Nephron progenitor cell (in vitro differentiated cells): ENCODE data around the gene RTBDN.
A peak's percentile ranks its signal among the peaks of the same experiment; 100 is the strongest.

Experiments
- DNase-seq: peaks from one replicate; pipeline ENCODE4 v3.0.0; 2021
- H3K27ac Mint-ChIP-seq: 2 replicates; pipeline ENCODE4 v1.8.0; 2021; ENCODE audit warnings: mild to moderate bottlenecking, moderate library complexity, mixed read lengths
- H3K27me3 Mint-ChIP-seq: 2 replicates; pipeline ENCODE4 v1.8.0; 2021; ENCODE audit warnings: mild to moderate bottlenecking, low read depth, mixed read lengths; ENCODE audit not compliant: poor library complexity
- H3K36me3 Mint-ChIP-seq: 2 replicates; pipeline ENCODE4 v1.8.0; 2021; ENCODE audit warnings: low read depth, mixed read lengths
- H3K4me1 Mint-ChIP-seq: 2 replicates; pipeline ENCODE4 v1.8.0; 2021; ENCODE audit warnings: mixed read lengths
- H3K4me3 Mint-ChIP-seq: 2 replicates; pipeline ENCODE4 v1.8.0; 2021; ENCODE audit warnings: mild to moderate bottlenecking, moderate library complexity, mixed read lengths
- H3K9me3 Mint-ChIP-seq: 2 replicates; pipeline ENCODE4 v1.8.0; 2021; ENCODE audit warnings: mild to moderate bottlenecking, moderate library complexity, mixed read lengths
- TF ChIP-seq, protein P1 (sequence below): fragments of 200-600 bp; sonication (generic); IDR thresholded peaks from 2 replicates; pipeline ENCODE4 v1.5.0; 2021; ENCODE audit warnings: antibody characterized with exemption

Gene RTBDN

DNA sequence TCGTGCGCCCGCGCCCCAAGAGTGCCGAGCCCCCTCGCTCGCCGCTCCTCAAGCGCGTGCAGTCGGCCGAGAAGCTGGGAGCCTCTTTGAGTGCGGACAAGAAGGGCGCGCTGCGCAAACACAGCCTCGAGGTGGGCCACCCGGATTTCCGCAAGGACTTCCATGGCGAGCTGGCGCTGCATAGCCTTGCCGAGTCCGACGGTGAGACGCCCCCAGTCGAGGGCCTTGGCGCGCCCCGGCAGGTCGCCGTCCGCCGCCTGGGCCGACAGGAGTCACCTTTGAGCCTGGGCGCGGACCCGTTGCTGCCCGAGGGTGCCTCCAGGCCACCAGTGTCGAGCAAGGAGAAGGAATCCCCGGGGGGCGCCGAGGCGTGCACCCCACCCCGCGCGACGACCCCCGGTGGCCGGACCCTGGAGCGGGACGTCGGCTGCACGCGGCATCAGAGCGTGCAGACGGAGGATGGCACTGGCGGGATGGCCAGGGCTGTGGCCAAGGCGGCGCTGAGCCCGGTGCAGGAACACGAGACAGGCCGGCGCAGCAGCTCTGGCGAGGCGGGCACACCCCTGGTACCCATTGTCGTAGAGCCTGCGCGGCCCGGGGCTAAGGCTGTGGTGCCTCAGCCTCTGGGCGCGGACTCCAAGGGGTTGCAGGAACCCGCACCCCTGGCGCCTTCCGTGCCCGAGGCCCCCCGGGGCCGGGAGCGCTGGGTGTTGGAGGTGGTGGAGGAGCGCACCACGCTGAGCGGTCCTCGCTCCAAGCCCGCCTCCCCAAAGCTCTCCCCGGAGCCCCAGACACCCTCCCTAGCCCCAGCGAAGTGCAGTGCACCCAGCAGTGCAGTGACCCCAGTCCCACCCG is 39.7 kb upstream of the RTBDN start:
- H3K27ac Mint-ChIP-seq = no peak overlapping the region
- peaks cover 41% of the 10 kb centered on the region for H3K36me3 Mint-ChIP-seq
- H3K4me1 Mint-ChIP-seq = no peaks in the 10 kb centered on the region
- TF ChIP-seq, protein P1, sequence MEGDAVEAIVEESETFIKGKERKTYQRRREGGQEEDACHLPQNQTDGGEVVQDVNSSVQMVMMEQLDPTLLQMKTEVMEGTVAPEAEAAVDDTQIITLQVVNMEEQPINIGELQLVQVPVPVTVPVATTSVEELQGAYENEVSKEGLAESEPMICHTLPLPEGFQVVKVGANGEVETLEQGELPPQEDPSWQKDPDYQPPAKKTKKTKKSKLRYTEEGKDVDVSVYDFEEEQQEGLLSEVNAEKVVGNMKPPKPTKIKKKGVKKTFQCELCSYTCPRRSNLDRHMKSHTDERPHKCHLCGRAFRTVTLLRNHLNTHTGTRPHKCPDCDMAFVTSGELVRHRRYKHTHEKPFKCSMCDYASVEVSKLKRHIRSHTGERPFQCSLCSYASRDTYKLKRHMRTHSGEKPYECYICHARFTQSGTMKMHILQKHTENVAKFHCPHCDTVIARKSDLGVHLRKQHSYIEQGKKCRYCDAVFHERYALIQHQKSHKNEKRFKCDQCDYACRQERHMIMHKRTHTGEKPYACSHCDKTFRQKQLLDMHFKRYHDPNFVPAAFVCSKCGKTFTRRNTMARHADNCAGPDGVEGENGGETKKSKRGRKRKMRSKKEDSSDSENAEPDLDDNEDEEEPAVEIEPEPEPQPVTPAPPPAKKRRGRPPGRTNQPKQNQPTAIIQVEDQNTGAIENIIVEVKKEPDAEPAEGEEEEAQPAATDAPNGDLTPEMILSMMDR = no peak
- DNase-seq = no peak
- no peak overlapping the region for H3K4me3 Mint-ChIP-seq
- peaks cover 11% of the 10 kb centered on the region for H3K27me3 Mint-ChIP-seq
- H3K9me3 Mint-ChIP-seq = peaks cover 13% of the 10 kb centered on the region

DNA sequence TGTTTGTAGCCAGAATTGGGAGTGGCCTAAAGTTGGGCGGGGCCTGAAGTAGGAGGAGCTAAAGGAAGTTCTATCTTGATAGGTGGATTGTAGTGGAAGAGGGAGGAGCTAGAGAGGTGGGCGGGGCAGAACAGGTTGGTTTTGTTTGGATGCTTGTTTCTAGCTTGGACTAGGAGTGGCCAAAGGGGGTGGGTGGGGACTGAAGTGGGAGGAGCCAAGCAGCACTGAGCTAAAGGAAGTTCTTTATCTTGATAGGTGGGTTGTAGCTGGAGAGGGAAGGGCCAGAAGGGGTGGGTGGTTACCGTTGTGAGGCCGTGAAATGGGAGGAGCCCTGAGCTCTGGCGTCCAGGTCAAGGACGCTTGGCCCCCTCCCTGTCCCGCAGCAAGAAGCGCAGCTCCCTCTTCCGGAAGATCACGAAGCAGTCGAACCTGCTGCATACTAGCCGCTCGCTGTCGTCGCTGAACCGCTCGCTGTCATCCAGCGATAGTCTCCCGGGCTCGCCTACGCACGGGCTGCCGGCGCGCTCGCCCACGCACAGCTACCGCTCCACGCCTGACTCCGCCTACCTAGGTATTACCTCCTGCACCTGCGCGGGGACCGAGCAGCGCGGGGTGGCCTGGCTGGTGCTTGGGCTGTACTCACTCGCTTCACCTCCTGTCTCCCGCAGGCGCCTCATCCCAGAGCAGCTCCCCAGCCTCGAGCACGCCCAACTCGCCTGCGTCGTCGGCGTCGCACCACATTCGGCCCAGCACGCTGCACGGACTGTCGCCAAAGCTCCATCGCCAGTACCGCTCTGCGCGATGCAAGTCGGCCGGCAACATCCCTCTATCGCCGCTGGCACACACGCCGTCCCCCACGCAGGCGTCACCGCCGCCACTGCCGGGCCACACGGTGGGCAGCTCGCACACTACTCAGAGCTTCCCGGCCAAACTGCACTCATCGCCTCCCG is 38.8 kb upstream of the RTBDN start:
- H3K27ac Mint-ChIP-seq = peak overlapping the region; percentile 21
- TF ChIP-seq, protein P1 = no peak
- H3K9me3 Mint-ChIP-seq = peaks cover 13% of the 10 kb centered on the region
- peak; percentile 41 for DNase-seq
- H3K4me1 Mint-ChIP-seq = no peaks in the 10 kb centered on the region
- H3K4me3 Mint-ChIP-seq = no peak overlapping the region
- peaks cover 13% of the 10 kb centered on the region for H3K27me3 Mint-ChIP-seq
- peaks cover 41% of the 10 kb centered on the region for H3K36me3 Mint-ChIP-seq

DNA sequence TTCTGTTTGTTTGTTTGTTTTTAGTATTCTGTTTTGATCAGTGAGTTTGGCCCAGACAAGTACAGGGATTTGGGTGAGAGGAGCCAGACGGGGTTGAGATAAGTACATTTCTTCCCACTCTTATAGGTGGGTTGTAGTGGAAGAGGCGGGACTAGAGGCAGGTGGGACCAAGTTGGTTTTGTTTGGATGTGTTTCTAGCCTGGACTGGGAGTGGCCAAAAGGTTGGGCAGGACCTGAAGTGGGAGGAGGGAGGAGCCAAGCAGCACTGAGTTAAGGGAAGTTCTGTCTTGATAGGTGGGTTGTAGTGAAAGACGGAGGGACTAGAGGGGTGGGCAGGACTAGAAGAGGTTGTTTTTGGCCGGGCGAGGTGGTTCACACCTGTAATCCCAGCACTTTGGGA is 37.9 kb upstream of the RTBDN start:
- Mint-ChIP-seq H3K27me3 (peaks cover 15% of the 10 kb centered on the region), H3K36me3 (peaks cover 40% of the 10 kb centered on the region), H3K27ac (no peak overlapping the region), H3K4me3 (no peak overlapping the region), H3K9me3 (peaks cover 13% of the 10 kb centered on the region), H3K4me1 (peaks cover under 1% of the 10 kb centered on the region)
- TF ChIP-seq, protein P1 = no peak
- no peak for DNase-seq

DNA sequence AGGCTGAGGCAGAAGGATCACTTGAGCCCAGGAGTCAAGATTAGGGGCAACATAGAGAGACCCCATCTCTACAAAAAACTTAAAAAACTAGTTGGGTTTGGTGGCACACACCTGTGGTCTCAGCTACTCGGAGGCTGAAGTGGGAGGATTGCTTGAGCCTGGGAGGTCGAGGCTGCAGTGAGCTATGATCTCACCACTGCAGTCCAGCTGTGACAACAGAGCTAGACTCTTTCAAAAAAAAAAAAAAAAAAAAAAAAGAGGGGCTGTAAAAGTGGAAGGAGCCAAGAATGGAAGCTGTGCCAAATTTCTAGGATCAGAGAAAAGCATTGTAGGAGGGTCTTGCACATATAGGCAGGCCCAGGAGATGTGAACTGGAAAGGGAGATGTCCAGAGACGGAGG is 37.3 kb upstream of the RTBDN start:
- no peak overlapping the region for H3K4me3 Mint-ChIP-seq
- peaks cover 17% of the 10 kb centered on the region for H3K27me3 Mint-ChIP-seq
- TF ChIP-seq, protein P1 = no peak
- DNase-seq = no peak
- peaks cover 40% of the 10 kb centered on the region for H3K36me3 Mint-ChIP-seq
- peaks cover 7% of the 10 kb centered on the region for H3K4me1 Mint-ChIP-seq
- H3K27ac Mint-ChIP-seq = peak overlapping the region; percentile 11
- H3K9me3 Mint-ChIP-seq = peaks cover 13% of the 10 kb centered on the region

DNA sequence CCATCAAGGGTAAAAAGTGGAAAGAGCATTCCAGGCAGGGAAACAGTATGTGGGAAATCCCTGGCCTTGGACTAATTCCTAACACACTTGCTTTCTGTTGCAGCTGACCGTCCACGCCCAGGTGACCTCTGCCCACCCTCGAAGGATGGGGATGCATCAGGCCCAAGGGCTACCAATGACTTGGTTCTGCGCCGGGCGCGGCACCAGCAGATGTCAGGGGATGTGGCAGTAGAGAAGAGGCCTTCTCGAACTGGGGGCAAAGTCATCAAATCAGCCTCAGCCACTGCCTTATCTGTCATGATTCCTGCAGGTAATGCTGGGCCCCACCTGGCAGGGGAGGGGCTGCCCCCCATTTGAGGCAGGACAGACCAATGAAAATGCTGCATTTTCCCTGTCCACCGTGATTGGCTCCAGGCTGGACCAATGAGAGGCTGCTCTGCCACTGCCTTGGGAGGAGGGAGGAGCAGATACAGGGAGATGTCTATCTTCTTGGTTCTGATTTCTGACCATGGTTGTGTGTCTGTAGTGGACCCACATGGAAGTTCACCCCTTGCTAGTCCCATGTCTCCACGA is 34.2 kb upstream of the RTBDN start:
- H3K27ac Mint-ChIP-seq = no peak overlapping the region
- H3K4me3 Mint-ChIP-seq = peak overlapping the region; percentile 71
- TF ChIP-seq, protein P1 = no peak
- no peak for DNase-seq
- H3K9me3 Mint-ChIP-seq = peaks cover 13% of the 10 kb centered on the region
- H3K4me1 Mint-ChIP-seq = peaks cover 13% of the 10 kb centered on the region
- peaks cover 31% of the 10 kb centered on the region for H3K36me3 Mint-ChIP-seq
- peaks cover 25% of the 10 kb centered on the region for H3K27me3 Mint-ChIP-seq
